ENCODE results near the gene NTM. TPM values are rescaled to one million over a fixed set of nuclear protein-coding genes. Genes with fewer than 3 reads are reported as not detected.

Gene NTM
- total RNA-seq, 1 experiment from 2014 or later: 8.6 TPM

DNA sequence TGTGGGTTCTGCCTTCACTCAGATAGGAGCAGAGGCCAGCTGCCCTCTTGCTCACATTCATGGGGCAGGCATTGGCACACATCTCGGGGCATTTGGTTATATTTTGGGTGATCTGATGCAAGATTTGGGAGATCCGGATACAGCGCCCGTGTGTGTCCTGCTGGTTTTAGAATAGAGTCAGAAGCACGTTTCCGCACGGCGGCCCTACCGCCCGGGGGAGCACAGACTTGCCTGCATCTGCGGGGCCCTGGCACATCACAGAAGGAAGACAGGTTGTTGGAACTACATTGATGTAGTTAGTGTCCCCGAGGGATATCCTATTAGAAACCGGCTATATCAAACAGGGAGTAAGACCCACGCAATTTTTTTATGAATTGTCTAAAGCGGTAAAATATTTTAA lies 982.8 kb downstream of the NTM start:
- no peak for TF ChIP-seq EZH2 (IDR thresholded peaks at IDR 0.05; ENCODE audit: borderline replicate concordance, low read depth, low read length, poor library complexity, severe bottlenecking)
- TF ChIP-seq, protein P1, sequence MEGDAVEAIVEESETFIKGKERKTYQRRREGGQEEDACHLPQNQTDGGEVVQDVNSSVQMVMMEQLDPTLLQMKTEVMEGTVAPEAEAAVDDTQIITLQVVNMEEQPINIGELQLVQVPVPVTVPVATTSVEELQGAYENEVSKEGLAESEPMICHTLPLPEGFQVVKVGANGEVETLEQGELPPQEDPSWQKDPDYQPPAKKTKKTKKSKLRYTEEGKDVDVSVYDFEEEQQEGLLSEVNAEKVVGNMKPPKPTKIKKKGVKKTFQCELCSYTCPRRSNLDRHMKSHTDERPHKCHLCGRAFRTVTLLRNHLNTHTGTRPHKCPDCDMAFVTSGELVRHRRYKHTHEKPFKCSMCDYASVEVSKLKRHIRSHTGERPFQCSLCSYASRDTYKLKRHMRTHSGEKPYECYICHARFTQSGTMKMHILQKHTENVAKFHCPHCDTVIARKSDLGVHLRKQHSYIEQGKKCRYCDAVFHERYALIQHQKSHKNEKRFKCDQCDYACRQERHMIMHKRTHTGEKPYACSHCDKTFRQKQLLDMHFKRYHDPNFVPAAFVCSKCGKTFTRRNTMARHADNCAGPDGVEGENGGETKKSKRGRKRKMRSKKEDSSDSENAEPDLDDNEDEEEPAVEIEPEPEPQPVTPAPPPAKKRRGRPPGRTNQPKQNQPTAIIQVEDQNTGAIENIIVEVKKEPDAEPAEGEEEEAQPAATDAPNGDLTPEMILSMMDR (conservative IDR thresholded peaks at IDR 0.05; ENCODE audit: low read depth, low read length): no peak
- no peaks in the 10 kb centered on the region for H3K9me3 ChIP-seq (ENCODE audit: low read depth, low read length, poor library complexity, severe bottlenecking)
- H3K4me1 ChIP-seq (ENCODE audit: insufficient read depth, low read length, poor library complexity, severe bottlenecking): no peaks in the 10 kb centered on the region
- H3K36me3 ChIP-seq (ENCODE audit: insufficient read depth, low read length, poor library complexity, severe bottlenecking): no peaks in the 10 kb centered on the region
- no peak for DNase-seq (ENCODE audit: low spot score)
- peaks cover 78% of the 10 kb centered on the region for H3K27me3 ChIP-seq (replicated peaks; ENCODE audit: insufficient read depth, low read depth, low read length, poor library complexity)
- POLR2A ChIA-PET (ENCODE audit: low non-redundant PET): no interaction called here
- intact Hi-C loops (cut with micrococcal nuclease; ENCODE audit: unreplicated experiment): no loop called here
- CTCF ChIA-PET: no interaction called here
- H3K4me3 ChIP-seq (ENCODE audit: low read depth, low read length, poor library complexity, severe bottlenecking): no peak overlapping the region
- BruUV-seq (replicated peaks): no TSS peak
- H3K27ac ChIP-seq (ENCODE audit: low read depth, low read length, poor library complexity, severe bottlenecking): no peak overlapping the region

DNA sequence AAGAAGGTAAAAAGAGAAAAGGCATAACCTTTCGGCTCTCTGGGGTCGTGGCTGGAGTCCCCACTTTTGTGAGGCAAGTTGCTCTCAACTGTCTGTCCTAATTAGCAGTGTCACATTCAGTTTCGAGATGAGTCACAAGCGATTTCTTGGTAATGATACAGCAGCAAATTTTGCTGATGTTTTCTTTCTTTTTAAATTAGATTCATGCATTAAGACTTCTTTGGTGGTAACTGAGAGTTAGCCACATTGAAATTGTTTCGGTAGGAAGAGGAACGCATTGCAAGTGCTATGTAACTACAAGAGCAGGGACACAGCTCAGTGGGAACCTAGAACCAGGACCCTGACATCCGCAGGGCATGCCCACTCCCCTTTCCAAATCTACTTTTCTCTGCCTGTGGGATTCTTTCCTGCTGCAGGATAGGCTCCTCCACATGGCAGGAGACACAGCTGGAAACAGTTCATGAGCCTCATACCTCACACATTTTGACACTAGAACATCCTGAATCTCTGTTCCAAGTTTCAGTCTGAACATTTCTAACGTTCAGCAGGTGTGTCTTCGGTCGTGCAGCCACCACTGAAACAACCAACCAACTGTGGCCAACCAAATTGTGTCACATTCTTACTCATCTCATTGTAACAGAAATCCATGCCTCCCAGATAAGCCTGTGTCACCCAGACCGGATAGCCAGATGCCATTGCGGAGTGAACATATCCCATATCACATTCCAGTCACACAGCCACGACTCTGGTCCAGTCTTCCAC lies 987.6 kb downstream of the NTM start:
- no peaks in the 10 kb centered on the region for H3K36me3 ChIP-seq (ENCODE audit: insufficient read depth, low read length, poor library complexity, severe bottlenecking)
- no TSS peak for BruUV-seq (replicated peaks)
- no peak overlapping the region for H3K4me3 ChIP-seq (ENCODE audit: low read depth, low read length, poor library complexity, severe bottlenecking)
- no peaks in the 10 kb centered on the region for H3K4me1 ChIP-seq (ENCODE audit: insufficient read depth, low read length, poor library complexity, severe bottlenecking)
- ChIA-PET CTCF (no interaction called here), POLR2A (ENCODE audit: low non-redundant PET) (no interaction called here)
- TF ChIP-seq, protein P1 (conservative IDR thresholded peaks at IDR 0.05; ENCODE audit: low read depth, low read length): no peak
- H3K27me3 ChIP-seq (replicated peaks; ENCODE audit: insufficient read depth, low read depth, low read length, poor library complexity): peaks cover 60% of the 10 kb centered on the region
- no peak overlapping the region for H3K27ac ChIP-seq (ENCODE audit: low read depth, low read length, poor library complexity, severe bottlenecking)
- intact Hi-C loops (cut with micrococcal nuclease; ENCODE audit: unreplicated experiment): no loop called here
- DNase-seq (ENCODE audit: low spot score): no peak
- peaks cover 2% of the 10 kb centered on the region for H3K9me3 ChIP-seq (ENCODE audit: low read depth, low read length, poor library complexity, severe bottlenecking)

DNA sequence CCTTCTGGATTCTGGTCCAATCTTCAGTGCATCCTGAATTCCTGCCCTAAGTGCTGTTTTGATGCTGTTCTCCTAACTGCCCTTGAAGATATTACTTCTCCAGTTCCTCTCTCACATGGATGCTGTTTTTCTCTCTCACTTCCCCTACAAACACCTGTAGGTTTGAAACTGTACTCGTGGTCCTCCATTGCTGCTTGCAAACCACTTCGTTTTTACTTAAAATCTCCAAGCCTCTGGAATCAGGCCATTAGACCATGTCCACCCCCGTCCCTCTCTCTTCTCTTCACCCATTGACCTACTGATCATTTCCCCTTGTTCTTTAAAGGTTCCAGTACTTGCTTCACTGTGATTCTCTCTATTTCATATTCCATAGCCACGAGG lies 988.1 kb downstream of the NTM start:
- BruUV-seq (replicated peaks): no TSS peak
- no peaks in the 10 kb centered on the region for H3K36me3 ChIP-seq (ENCODE audit: insufficient read depth, low read length, poor library complexity, severe bottlenecking)
- TF ChIP-seq, protein P1 (conservative IDR thresholded peaks at IDR 0.05; ENCODE audit: low read depth, low read length): no peak
- no peak for TF ChIP-seq EZH2 (IDR thresholded peaks at IDR 0.05; ENCODE audit: borderline replicate concordance, low read depth, low read length, poor library complexity, severe bottlenecking)
- no peak overlapping the region for H3K27ac ChIP-seq (ENCODE audit: low read depth, low read length, poor library complexity, severe bottlenecking)
- no peak for DNase-seq (ENCODE audit: low spot score)
- POLR2A ChIA-PET (ENCODE audit: low non-redundant PET): no interaction called here
- no peaks in the 10 kb centered on the region for H3K4me1 ChIP-seq (ENCODE audit: insufficient read depth, low read length, poor library complexity, severe bottlenecking)
- H3K4me3 ChIP-seq (ENCODE audit: low read depth, low read length, poor library complexity, severe bottlenecking): no peak overlapping the region
- H3K9me3 ChIP-seq (ENCODE audit: low read depth, low read length, poor library complexity, severe bottlenecking): peaks cover 4% of the 10 kb centered on the region
- intact Hi-C loops (cut with micrococcal nuclease; ENCODE audit: unreplicated experiment): no loop called here
- H3K27me3 ChIP-seq (replicated peaks; ENCODE audit: insufficient read depth, low read depth, low read length, poor library complexity): peaks cover 54% of the 10 kb centered on the region
- CTCF ChIA-PET: no interaction called here
